AML-193 (cell line): ENCODE data around the gene APOC3.
A peak's percentile ranks its signal among the peaks of the same experiment; 100 is the strongest.
"Not testable (repeated sequence)": the region's sequence is repeated elsewhere in the genome, so short reads cannot be mapped to it uniquely, and the experiment has no call there.

ENCODE experiments used
- DNase-seq, 2 experiments: peaks; one replicate each; lab custom pipeline; 2025; lab: John Stamatoyannopoulos, UW

Gene APOC3

DNA sequence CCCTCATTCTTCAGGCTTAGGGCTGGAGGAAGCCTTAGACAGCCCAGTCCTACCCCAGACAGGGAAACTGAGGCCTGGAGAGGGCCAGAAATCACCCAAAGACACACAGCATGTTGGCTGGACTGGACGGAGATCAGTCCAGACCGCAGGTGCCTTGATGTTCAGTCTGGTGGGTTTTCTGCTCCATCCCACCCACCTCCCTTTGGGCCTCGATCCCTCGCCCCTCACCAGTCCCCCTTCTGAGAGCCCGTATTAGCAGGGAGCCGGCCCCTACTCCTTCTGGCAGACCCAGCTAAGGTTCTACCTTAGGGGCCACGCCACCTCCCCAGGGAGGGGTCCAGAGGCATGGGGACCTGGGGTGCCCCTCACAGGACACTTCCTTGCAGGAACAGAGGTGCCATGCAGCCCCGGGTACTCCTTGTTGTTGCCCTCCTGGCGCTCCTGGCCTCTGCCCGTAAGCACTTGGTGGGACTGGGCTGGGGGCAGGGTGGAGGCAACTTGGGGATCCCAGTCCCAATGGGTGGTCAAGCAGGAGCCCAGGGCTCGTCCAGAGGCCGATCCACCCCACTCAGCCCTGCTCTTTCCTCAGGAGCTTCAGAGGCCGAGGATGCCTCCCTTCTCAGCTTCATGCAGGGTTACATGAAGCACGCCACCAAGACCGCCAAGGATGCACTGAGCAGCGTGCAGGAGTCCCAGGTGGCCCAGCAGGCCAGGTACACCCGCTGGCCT lies 641 bp downstream of the APOC3 start:
- DNase-seq = no peak

DNA sequence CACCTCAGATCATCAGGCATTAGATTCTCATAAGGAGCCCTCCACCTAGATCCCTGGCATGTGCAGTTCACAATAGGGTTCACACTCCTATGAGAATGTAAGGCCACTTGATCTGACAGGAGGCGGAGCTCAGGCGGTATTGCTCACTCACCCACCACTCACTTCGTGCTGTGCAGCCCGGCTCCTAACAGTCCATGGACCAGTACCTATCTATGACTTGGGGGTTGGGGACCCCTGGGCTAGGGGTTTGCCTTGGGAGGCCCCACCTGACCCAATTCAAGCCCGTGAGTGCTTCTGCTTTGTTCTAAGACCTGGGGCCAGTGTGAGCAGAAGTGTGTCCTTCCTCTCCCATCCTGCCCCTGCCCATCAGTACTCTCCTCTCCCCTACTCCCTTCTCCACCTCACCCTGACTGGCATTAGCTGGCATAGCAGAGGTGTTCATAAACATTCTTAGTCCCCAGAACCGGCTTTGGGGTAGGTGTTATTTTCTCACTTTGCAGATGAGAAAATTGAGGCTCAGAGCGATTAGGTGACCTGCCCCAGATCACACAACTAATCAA lies 2.2 kb downstream of the APOC3 start:
- DNase-seq = no peak

DNA sequence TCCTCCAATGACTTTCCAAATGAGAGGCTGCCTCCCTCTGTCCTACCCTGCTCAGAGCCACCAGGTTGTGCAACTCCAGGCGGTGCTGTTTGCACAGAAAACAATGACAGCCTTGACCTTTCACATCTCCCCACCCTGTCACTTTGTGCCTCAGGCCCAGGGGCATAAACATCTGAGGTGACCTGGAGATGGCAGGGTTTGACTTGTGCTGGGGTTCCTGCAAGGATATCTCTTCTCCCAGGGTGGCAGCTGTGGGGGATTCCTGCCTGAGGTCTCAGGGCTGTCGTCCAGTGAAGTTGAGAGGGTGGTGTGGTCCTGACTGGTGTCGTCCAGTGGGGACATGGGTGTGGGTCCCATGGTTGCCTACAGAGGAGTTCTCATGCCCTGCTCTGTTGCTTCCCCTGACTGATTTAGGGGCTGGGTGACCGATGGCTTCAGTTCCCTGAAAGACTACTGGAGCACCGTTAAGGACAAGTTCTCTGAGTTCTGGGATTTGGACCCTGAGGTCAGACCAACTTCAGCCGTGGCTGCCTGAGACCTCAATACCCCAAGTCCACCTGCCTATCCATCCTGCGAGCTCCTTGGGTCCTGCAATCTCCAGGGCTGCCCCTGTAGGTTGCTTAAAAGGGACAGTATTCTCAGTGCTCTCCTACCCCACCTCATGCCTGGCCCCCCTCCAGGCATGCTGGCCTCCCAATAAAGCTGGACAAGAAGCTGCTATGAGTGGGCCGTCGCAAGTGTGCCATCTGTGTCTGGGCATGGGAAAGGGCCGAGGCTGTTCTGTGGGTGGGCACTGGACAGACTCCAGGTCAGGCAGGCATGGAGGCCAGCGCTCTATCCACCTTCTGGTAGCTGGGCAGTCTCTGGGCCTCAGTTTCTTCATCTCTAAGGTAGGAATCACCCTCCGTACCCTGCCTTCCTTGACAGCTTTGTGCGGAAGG lies 2.9 kb downstream of the APOC3 start:
- no peak for DNase-seq

DNA sequence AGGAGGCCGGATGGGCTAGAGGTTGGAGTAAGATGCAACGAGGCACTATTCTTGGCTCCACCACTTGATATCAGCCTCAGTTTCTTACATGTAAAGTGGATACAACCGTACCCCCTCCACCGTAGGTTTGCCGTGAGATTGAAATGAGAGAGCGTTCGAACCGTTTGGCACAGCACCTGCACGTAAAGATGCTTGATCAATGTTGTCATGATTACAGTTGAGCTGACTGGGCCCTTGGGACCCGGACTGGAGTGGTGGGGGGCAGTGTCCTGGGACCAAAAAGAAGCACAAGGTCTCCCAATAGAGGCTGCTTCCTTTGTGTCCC lies 3.7 kb downstream of the APOC3 start:
- DNase-seq = no peak

DNA sequence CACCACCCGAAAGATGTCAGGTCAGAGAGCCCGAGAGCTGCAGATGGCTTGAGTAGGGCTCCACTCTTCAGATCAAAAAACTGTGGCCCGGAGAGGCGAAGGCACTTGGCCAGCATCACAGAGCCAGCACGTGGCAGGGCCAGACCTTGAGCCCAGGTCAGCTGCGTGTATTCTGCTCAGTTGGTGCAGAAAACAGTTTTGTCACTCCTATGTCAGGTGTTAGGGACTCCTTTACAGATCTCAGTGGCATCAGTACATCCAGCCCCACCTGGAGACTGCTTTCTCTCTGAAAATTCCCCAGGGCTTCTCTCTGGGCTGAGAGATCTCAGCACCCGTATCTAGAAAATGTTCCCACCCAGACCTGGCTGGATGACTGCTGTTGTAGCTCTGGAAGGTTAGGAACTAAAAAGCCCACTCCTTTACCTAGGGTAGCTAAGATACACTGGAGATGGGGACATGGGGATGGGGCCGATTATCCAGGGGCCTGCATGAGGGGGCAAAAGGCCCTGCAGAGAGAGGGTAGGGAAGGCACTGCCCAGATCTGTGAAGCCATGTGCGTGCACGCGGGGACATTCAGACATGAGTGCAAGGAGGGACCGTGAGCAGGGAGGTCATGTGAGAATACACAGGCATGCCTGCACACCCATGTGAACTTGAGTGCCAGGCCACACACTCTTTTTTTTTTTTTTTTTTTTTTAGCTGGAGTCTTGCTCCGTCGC lies 4.3 kb downstream of the APOC3 start:
- no peak for DNase-seq

DNA sequence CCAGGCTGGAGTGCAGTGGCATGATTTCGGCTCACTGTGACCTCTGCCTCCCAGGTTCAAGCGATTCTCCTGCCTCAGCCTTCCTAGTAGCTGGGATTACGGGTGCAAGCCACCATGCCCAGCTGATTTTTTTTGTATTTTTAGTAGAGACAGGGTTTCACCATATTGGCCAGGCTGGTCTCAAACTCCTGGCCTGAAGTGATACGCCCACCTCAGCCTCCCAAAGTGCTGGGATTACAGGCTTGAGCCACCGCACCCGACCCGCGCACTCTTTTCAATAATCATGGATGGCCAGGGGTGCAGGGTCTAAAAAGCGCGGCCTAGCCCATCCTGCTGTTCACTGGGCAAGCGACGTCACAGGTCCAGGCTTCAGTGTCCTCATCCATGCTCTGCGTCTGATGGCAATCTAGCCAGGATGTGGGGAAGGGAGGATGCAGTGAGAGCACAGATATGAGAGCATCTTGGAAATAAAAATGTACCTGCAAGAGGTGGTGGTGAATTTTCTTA lies 4.9 kb downstream of the APOC3 start:
- not testable (repeated sequence) for DNase-seq

DNA sequence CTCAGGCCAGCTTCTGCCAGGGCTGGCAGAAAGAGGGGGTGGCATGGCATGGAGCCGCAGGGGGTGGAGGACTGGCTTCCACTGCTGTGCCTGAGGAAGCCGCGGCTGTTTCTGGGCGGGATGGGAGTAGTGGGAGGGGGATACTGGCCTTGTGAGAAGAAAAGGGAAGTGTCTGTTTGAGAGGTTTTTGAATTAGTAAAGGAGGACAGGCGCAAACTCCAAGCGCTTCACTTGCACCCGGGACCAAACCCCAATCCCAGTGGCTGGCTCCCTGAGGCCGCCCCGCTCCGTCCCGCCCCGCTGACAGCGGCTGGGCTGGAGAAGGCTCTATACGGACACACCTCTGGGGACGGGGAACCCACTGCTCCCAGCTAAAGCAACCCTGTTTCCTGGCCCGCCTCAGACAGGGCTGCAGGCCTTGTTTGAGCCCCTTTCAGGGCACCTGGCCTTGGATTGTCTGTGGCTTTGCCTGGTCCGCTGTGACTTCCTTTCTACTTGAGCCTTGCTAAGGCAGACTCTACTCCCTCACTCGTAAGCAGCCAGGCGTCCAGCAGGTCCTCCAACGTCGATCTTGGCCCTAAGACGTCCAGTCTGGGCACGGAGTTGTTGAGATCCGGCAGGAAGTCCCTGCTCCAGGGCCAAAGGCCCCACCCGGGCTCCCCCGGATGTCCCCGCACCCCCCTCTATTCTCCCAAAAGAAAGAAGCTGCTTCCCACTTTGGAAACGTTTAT lies 5.5 kb downstream of the APOC3 start:
- DNase-seq = peak; percentile 69 to 70

DNA sequence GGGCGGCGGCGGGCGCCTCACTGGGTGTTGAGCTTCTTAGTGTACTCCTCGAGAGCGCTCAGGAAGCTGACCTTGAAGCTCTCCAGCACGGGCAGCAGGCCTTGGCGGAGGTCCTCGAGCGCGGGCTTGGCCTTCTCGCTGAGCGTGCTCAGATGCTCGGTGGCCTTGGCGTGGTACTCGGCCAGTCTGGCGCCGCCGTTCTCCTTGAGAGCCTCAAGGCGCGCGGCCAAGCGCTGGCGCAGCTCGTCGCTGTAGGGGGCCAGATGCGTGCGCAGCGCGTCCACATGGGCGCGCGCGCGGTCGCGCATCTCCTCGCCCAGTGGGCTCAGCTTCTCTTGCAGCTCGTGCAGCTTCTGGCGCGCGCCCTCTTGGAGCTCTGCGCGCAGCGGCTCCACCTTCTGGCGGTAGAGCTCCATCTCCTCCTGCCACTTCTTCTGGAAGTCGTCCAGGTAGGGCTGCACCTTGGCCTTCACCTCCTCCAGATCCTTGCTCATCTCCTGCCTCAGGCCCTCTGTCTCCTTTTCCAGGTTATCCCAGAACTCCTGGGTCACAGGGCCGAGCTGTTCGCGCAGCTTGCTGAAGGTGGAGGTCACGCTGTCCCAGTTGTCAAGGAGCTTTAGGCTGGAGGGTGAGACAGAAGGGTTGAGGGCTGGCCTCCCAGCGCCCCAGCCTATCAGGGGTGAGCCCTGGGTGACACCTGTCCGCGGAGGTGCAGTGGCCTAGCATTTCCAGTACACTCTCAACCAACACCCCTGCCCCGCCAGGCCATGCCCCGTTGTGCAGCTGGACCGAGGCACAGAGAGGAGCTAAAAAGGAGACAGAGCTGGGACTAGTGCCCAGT lies 6.3 kb downstream of the APOC3 start:
- peak; percentile 85 to 89 for DNase-seq

DNA sequence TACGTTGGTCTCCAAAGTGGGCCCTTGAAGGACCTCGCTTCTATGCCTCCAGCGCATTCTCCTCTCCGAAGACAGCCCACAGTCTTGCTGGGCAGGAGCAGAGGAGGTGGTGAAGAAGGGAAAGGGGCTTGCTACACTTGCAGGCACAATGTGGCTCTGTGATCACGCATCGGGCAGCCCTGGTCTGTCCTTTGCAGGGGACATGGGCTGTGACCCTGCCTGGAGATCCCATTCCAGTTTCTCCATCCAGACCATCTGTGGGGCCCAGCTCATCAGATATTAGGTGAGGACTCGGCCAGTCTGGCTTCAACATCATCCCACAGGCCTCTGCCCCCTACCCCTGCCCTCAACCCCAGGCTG lies 6.9 kb downstream of the APOC3 start:
- no peak for DNase-seq

DNA sequence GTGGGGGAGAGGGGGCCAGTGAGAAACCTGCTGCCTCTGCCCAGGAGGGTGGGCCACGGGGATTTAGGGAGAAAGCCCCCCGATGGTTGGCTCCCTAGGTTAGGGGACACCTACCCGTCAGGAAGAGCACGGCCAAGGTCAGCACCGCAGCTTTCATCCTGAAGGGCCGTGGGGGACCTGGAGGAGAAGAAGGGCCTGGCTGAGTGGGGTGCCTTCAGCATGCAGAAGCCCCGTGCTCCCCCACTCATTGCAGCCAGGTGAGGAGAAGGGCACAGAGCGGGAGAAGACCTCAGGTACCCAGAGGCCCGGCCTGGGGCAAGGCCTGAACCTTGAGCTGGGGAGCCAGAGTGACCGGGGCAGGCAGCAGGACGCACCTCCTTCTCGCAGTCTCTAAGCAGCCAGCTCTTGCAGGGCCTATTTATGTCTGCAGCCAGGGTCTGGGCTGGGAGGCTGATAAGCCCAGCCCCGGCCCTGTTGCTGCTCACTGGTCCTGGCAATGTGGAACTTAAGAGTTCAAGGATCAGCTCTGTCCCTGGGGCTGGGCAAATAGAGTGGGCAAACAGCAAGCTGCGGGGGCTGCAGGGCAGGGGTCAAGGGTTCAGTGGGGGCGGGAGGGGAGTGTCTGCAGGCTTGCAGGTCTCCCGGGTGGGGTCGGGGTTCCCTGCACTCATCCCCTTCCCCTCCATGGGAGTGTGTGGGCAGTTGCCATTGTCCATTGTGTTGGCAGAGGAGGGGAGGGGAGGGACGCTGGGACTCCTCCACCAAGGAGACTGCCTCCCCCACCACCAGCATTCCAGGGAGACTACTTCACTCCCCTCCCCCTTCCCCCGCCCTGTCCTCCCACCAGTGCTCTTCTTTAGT lies 7.8 kb downstream of the APOC3 start, which contains the start of gene APOA1:
TSS of gene APOA1 (minus strand) at position 392 of the 861 bp plus-strand sequence. CDS start at position 157, 235 bp downstream.
- no peak for DNase-seq

DNA sequence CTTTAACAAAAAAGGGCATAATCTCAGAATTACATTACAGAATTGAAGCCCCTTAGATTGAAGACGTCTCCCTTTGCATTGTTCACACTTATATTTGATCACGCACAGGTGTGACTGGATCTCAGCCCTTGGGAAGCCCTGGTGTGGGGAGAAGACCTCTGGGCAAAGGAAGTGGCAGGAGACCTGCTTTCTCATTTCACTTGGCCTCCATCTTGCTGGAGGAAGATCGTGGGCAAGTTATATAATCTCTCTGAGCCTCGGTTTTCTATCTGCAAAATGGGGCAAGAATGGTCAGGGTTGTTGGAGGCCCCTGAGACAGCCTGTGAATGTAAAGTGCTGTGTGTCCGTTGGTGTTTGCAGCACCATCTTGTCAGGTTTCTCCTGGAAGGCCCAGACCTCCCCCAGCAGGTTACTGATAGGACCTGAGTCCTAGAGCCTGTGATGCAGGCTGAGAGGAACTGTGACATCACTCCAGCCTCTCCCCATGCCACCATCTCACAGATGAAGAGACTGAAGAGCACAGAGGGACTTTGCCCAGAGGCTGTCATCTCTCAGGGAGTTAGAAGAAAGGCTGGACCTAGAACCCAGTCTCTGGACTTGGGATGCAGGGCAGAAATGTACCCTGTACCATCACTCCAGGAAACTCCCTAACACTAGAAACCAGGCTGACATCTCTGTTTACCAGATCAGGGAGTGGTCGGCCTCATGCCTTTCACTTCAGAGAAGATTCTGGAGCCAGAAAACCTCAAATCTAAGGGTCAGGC lies 8.8 kb downstream of the APOC3 start:
- no peak for DNase-seq

DNA sequence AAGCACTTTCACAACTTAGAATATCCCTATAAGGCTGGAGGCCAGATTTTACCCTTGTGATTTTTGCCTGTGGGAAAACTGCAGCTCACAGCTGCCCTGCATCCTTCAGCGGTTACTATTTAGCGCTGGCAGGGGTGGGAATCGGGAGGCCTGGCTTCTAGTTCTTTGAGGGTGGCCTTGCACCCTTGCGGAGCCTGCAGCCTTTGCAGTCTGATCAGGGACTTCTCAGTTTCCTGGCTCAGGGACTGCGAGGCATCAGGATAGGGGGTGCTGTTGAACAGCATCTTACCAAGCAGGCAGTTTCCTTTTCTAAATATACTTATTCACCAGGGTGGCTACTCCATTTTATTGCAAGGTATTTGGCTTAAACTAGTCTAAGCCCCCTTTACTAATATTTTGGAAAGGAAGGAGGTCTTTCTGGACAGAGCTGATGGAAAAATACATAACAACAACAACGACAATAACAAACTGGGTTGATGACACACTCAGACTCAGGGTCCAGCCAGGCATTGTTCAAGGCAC lies 10.6 kb downstream of the APOC3 start:
- DNase-seq = peak in 1 of 2 experiments; percentile 7

DNA sequence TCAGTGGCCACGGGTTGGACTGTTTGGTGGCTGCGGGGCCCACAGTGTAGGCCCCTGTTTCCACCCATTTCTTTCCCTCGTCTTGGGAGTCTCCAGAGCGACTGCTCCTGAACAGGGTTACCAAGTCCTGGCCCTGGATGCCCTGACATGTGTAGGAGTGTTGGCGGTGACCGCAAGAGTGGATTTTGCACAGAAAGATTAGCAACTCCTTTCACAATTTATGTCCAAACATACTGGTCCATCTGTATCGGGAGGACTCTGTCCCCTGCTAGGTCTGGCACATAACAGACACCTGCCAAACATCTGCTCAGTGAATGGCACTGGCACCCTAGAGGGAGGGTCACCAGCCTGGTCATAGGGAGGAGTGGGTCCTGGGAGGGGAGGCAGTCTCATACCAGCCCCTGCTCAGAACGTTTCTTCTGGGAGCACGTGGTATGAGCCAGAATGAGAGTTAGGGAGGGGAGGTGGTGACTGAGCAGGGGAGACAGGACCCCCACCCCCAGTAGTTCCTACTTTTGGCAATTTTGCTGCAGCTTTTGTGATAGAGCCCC lies 11.1 kb downstream of the APOC3 start:
- no peak for DNase-seq

DNA sequence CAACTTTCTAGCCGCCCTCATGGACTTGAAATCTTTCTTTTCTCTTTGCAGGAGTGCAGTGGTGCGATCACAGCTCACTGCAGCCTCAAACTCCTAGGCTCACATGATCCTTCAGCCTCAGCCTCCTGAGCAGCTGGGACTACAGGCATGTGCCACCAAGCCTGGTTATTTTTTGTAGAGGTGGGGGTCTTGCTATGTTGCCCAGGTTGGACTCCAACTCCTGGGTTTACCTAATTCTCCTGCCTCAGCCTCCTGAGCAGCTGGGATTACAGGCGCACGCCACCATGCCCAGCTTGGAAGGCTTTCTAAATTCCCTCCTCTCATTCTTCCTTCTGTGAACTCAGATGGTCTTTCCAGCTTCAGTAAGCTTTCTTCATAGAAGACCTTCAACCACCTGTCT lies 12.4 kb downstream of the APOC3 start:
- no peak for DNase-seq

DNA sequence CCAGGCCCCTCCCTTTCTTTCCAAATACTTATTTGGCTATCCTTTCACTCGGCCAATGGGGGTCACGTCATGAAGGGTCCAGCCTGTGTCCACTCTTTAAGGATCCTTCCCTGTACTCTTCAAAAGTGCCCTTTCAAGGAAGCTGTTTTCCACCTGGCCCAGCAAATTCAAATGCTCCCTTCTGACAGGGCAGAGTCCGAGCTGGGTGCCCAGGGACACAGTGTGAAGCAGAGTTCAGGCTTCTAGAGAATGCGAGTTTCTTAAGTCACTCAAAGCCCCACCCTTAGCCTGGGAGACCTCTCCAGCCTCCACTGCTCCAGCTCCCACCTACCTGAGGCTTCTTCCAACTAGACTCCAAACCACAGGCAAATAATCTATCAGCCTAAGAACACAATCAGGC lies 13.2 kb downstream of the APOC3 start:
- no peak for DNase-seq

DNA sequence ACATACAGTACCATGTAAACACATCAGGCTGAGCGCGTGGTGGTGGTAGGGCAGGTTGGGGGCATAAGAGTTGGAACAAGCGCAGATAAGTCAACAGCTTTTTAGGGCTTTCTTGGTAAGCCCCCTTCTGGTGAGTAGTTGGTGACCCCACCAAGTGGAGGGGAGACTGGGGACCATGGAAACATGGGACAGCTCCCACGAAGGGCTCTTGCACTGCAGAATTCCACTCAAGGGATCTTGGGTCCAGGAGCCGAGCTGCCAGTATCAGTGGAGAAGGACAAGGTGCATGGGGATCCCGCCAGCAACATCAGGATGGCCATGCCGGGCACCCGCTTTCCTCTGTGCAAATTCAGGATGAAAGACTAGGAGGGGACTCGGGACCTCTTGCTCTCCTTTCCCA lies 14.0 kb downstream of the APOC3 start:
- no peak for DNase-seq

DNA sequence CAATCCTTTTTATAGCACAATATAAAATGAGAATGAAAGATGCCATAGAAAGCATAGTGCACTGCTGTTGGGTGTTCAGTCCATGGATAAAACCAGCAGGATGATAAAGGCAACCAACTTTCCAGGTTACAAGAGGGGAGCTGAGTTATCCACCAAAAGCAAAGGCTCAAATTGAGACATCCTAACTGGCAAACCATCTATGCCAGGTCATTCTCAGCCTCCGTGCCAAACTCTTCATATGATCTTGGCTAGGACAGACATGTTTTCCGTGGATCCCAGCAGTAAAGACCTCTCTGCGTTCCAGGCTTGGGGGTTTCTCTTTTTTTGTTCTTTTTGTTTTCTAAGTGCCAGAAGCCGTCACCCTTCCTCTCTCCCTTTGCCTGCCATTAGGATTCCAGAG lies 15.0 kb downstream of the APOC3 start:
- no peak for DNase-seq

DNA sequence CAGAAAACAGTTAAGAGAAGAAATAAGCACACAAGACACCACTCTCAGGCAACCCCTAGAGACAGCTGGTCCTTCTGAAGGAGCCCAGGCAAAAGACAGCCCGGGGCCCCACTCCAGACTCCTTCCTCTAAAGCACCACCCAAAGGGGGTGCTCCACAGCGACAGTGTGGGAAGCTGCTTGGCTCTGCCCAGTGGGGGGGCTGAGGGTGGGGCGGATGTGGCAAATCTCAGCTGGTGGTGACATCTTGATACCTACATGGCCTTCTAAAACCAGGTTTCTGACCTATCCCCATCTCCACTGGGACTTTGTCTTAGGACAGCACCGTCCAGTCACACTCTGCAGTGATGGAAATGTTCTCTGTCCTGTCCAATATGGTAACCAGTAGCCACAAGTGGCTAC lies 17.9 kb downstream of the APOC3 start:
- no peak for DNase-seq
